Muscle of leg (tissue), 11 donors: ENCODE results near the gene SUGCT. TPM values are rescaled to one million over a fixed set of nuclear protein-coding genes. Genes with fewer than 3 reads are reported as not detected.
A peak's percentile ranks its signal among the peaks of the same experiment; 100 is the strongest.

ENCODE experiments used
- DNase-seq: peaks from one replicate; pipeline ENCODE4 v3.0.0; 2013
- H3K27ac ChIP-seq: one replicate; pipeline ENCODE4 v1.5.1; 2013; ENCODE audit warnings: mild to moderate bottlenecking, low read length, control low read depth
- H3K27me3 ChIP-seq: one replicate; pipeline ENCODE4 v1.6.1; 2013; ENCODE audit warnings: low read length; ENCODE audit not compliant: control insufficient read depth, insufficient read depth
- H3K36me3 ChIP-seq: one replicate; pipeline ENCODE4 v1.6.1; 2013; ENCODE audit warnings: low read length; ENCODE audit not compliant: control insufficient read depth, insufficient read depth
- H3K4me1 ChIP-seq: one replicate; pipeline ENCODE4 v1.6.1; 2013; ENCODE audit warnings: low read length; ENCODE audit not compliant: control insufficient read depth, insufficient read depth
- H3K4me3 ChIP-seq: one replicate; pipeline ENCODE4 v1.5.1; 2013; ENCODE audit warnings: low read length, control low read depth
- H3K9me3 ChIP-seq: replicated peaks from 2 replicates; pipeline ENCODE4 v1.6.1; 2013; ENCODE audit warnings: low read depth, low read length; ENCODE audit not compliant: control insufficient read depth
- WGBS: methylation state at CpG from one replicate; pipeline ENCODE4 v1.1.5; 2013; ENCODE audit warnings: missing lambda C conversion rate; ENCODE audit not compliant: insufficient coverage; 5-methylcytosine and 5-hydroxymethylcytosine counted together
- polyA plus RNA-seq, 8 donors: library from polyadenylated mRNA; unstranded; fragments of 120-200 nt; gene quantifications; one replicate each; pipeline versions ENCODE4 v1.2.1 to v1.2.3, GENCODE V29; 2013; ENCODE audit warnings: inconsistent platforms in 1 of 8, low replicate concordance in 1 of 8; ENCODE audit not compliant: insufficient read length in 8 of 8, insufficient read depth in 1 of 8
- total RNA-seq: library from RNA; stranded (reverse); fragments of 120-200 nt; gene quantifications from one replicate; pipeline ENCODE4 v1.2.4, GENCODE V29; 2013

The SUGCT gene
- total and polyA plus RNA-seq, 9 donors = 1.7 to 6.1 (median 3.3) TPM

- no peaks in the 10 kb centered on the region for H3K36me3 ChIP-seq
- no peaks in the 10 kb centered on the region for H3K9me3 ChIP-seq
- H3K27ac ChIP-seq = no peak overlapping the region
- no peaks in the 10 kb centered on the region for H3K27me3 ChIP-seq
- peaks cover 10% of the 10 kb centered on the region for H3K4me1 ChIP-seq
- H3K4me3 ChIP-seq = no peak overlapping the region
- 100% methylated on average over 1 of the region's 3 CpGs for WGBS
- no peak for DNase-seq
Measured at GRCh38 chr7:40715053-40715430, 580.2 kb downstream of the SUGCT start.

- no peak overlapping the region for H3K4me3 ChIP-seq
- H3K27me3 ChIP-seq = no peaks in the 10 kb centered on the region
- H3K9me3 ChIP-seq = no peaks in the 10 kb centered on the region
- DNase-seq = no peak
- H3K27ac ChIP-seq = no peak overlapping the region
- H3K4me1 ChIP-seq = peaks cover 10% of the 10 kb centered on the region
- H3K36me3 ChIP-seq = no peaks in the 10 kb centered on the region
Measured at GRCh38 chr7:40716052-40716451, 581.2 kb downstream of the SUGCT start.

GRCh38 chr7:40717242-40717641 lies 582.4 kb downstream of the SUGCT start:
- H3K4me3 ChIP-seq = no peak overlapping the region
- H3K36me3 ChIP-seq = no peaks in the 10 kb centered on the region
- no peak for DNase-seq
- WGBS = 20% methylated on average over 3 of the region's 9 CpGs
- no peaks in the 10 kb centered on the region for H3K9me3 ChIP-seq
- no peaks in the 10 kb centered on the region for H3K27me3 ChIP-seq
- H3K27ac ChIP-seq = no peak overlapping the region
- H3K4me1 ChIP-seq = peaks cover 10% of the 10 kb centered on the region

GRCh38 chr7:40720416-40720815 lies 585.6 kb downstream of the SUGCT start:
- no peak overlapping the region for H3K4me3 ChIP-seq
- no peak overlapping the region for H3K27ac ChIP-seq
- peaks cover 8% of the 10 kb centered on the region for H3K4me1 ChIP-seq
- H3K9me3 ChIP-seq = no peaks in the 10 kb centered on the region
- WGBS = no CpG with 5 or more reads among the region's 1 CpG
- H3K36me3 ChIP-seq = no peaks in the 10 kb centered on the region
- no peak for DNase-seq
- no peaks in the 10 kb centered on the region for H3K27me3 ChIP-seq

GRCh38 chr7:40721342-40721949 lies 586.6 kb downstream of the SUGCT start:
- Histone ChIP-seq H3K27me3 (no peaks in the 10 kb centered on the region), H3K4me3 (no peak overlapping the region), H3K36me3 (no peaks in the 10 kb centered on the region), H3K27ac (no peak overlapping the region), H3K9me3 (no peaks in the 10 kb centered on the region), H3K4me1 (peaks cover 3% of the 10 kb centered on the region)
- no peak for DNase-seq
- no CpG with 5 or more reads among the region's 2 CpGs for WGBS

- WGBS = 20% methylated on average over 1 of the region's 2 CpGs
- H3K27ac ChIP-seq = no peak overlapping the region
Measured at GRCh38 chr7:40722242-40722641, 587.4 kb downstream of the SUGCT start.

GRCh38 chr7:40723829-40724228 lies 589.0 kb downstream of the SUGCT start:
- Histone ChIP-seq H3K27ac (no peak overlapping the region), H3K36me3 (no peaks in the 10 kb centered on the region), H3K4me1 (no peaks in the 10 kb centered on the region), H3K4me3 (no peak overlapping the region), H3K27me3 (no peaks in the 10 kb centered on the region), H3K9me3 (no peaks in the 10 kb centered on the region)
- WGBS = no CpG with 5 or more reads among the region's 2 CpGs
- peak; percentile 28 for DNase-seq

More at GRCh38 chr7:40722242-40722641, 587.4 kb downstream of the SUGCT start:
- Histone ChIP-seq H3K4me1 (peaks cover under 1% of the 10 kb centered on the region), H3K9me3 (no peaks in the 10 kb centered on the region), H3K4me3 (no peak overlapping the region), H3K27me3 (no peaks in the 10 kb centered on the region), H3K36me3 (no peaks in the 10 kb centered on the region)
- peak; percentile 41 for DNase-seq

GRCh38 chr7:40726559-40726958 lies 591.8 kb downstream of the SUGCT start:
- no peaks in the 10 kb centered on the region for H3K9me3 ChIP-seq
- H3K4me1 ChIP-seq = no peaks in the 10 kb centered on the region
- H3K4me3 ChIP-seq = no peak overlapping the region
- H3K27me3 ChIP-seq = no peaks in the 10 kb centered on the region
- no peaks in the 10 kb centered on the region for H3K36me3 ChIP-seq
- no peak overlapping the region for H3K27ac ChIP-seq
- WGBS = 93% methylated on average over 5 of the region's 9 CpGs
- no peak for DNase-seq

GRCh38 chr7:40733114-40733513 lies 598.3 kb downstream of the SUGCT start:
- Histone ChIP-seq H3K4me1 (no peaks in the 10 kb centered on the region), H3K27ac (no peak overlapping the region), H3K9me3 (peaks cover 2% of the 10 kb centered on the region), H3K36me3 (no peaks in the 10 kb centered on the region), H3K27me3 (no peaks in the 10 kb centered on the region), H3K4me3 (no peak overlapping the region)
- no peak for DNase-seq

- Histone ChIP-seq H3K27ac (no peak overlapping the region), H3K36me3 (no peaks in the 10 kb centered on the region), H3K27me3 (no peaks in the 10 kb centered on the region), H3K4me3 (no peak overlapping the region), H3K4me1 (no peaks in the 10 kb centered on the region), H3K9me3 (peaks cover 2% of the 10 kb centered on the region)
- DNase-seq = no peak
- WGBS = 100% methylated on average over 1 of the region's 5 CpGs
Measured at GRCh38 chr7:40733578-40733977, 598.8 kb downstream of the SUGCT start.

- no peak overlapping the region for H3K4me3 ChIP-seq
- no peaks in the 10 kb centered on the region for H3K4me1 ChIP-seq
- WGBS = no CpG with 5 or more reads among the region's 2 CpGs
- H3K27ac ChIP-seq = no peak overlapping the region
- H3K36me3 ChIP-seq = no peaks in the 10 kb centered on the region
- DNase-seq = no peak
- H3K9me3 ChIP-seq = peaks cover 3% of the 10 kb centered on the region
- no peaks in the 10 kb centered on the region for H3K27me3 ChIP-seq
Measured at GRCh38 chr7:40739257-40739656, 604.5 kb downstream of the SUGCT start.
